NCI-H2171 treated with DMSO at 0.1 percent for 48 hours (cell line): ENCODE results near the gene MBD5.

Experiments used
- DNase-seq: peaks from one replicate; lab custom pipeline; 2025; lab: John Stamatoyannopoulos, UW

The MBD5 gene

GRCh38 chr2:148221926-148222325 is 201.0 kb downstream of the MBD5 start:
- DNase-seq = no peak

- DNase-seq = no peak
Measured at GRCh38 chr2:148231858-148232257, 211.0 kb downstream of the MBD5 start.

DNA sequence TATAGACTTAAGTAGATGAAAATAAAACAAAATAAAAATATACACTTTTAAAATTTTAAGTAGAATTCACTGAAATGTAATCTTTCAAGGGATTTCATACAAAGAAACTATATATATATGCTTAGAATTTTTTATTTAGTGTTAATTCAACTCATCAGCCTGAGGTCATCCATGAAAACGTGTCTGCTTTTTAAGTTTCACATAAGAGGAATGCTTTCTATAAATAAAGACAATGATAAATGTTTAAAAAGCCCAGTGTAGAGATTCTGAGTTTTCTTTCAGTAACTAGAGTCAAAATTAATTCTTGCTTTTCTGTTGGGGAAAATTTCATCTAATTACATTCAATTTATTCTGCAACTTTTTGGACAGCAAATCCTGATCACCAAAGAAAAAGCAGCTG is 213.3 kb downstream of the MBD5 start:
- no peak for DNase-seq

GRCh38 chr2:148237911-148238310 is 217.0 kb downstream of the MBD5 start:
- DNase-seq = no peak

- no peak for DNase-seq
Measured at GRCh38 chr2:148238561-148238960, 217.7 kb downstream of the MBD5 start.

DNA sequence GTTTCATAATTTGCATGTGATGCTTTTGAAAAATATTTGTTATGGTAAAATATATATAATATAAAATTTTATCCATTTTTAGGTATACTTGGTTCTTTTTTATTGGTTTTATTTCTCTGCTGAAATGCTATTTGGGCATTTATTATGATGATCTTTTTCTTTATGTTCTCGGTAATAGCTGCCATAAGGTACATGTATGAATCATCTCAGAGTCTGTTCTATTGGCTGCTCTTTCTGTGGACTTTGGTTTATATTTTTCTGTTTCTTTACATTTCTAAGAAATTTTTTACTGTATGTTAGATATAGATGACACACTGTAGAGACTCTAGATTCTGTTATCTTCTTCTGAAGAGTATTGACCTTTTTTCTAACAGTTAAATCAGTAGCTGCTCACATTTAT is 219.9 kb downstream of the MBD5 start:
- DNase-seq = no peak

GRCh38 chr2:148244593-148245292 is 223.9 kb downstream of the MBD5 start:
- no peak for DNase-seq

DNA sequence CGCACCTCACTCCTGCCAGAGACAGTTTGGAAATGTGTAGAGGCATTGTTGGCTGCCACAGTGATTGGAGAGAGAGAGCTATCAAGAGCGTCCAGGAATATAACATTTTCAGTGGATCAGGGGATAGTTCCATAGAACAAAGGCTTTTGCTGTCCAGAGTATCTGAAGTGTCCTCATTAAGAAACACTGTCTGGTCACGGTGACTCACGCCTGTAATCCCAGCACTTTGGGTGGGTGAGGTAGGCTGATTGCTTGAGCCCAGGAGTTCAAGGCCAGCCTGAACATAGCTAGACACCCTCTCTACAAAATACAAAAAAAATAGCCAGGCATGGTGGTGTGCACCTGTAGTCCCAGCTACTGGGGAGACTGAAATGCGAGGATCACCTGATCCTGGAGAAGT is 231.1 kb downstream of the MBD5 start:
- DNase-seq = no peak

GRCh38 chr2:148252646-148253045 is 231.8 kb downstream of the MBD5 start:
- DNase-seq = no peak

GRCh38 chr2:148253685-148254084 is 232.8 kb downstream of the MBD5 start:
- DNase-seq = peak; percentile 29

GRCh38 chr2:148255929-148256328 is 235.0 kb downstream of the MBD5 start:
- no peak for DNase-seq

DNA sequence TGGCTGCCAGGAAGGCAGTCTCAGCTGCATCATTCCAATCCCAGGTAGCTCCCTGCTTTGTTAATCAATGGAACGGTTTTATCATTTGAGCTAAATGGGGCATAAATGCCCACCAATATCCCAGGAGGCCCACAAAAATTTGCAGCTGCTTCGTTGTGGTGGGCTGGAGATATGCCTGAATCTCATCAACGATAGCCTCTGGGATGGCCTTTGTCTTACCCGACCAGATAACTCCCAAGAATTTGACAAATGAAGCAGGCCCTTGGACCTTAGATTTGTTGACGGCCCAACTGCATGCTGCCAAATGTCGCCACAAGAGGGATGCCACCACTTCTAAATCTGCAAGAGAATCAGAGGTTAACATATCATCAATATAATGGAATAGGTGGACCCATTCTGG is 236.4 kb downstream of the MBD5 start:
- DNase-seq = no peak

DNA sequence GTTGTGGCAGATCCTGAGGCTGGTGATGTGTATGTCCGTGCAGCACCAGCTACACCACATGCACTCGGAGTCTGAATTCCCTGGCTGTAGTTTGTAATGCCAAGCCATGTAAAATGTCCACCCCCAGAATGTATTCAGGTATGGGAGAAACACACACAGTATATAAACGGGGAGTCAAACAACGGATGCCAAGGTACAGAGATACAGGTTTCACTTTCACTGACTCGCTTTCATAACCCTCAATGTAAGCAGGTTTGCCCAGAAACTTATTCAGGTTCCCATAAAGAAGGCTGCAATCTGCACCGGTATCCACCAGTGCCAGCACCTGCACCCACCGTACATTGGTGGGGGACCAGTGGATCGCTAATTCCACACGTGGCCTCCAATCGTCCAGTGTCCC is 237.2 kb downstream of the MBD5 start:
- no peak for DNase-seq

DNA sequence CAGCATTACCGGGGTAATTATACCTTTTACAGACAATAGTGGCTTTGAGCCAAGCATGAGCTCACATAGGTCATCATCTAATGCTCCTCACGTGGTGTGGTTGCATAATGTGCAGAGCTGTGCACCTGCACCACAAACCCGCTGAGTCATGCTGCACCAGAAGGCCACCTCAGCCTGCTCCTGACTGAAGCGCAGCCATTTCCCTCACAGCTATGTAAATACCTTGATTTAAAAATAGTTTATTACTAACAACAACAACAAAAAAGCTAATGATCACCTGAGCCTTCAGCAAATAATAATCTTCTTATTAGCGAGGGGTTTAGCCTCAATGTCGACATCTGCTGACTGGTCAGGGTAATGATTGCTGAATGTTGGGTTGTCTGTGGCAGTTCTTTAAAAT is 238.8 kb downstream of the MBD5 start:
- peak; percentile 37 for DNase-seq

- no peak for DNase-seq
Measured at GRCh38 chr2:148263890-148264289, 243.0 kb downstream of the MBD5 start.

DNA sequence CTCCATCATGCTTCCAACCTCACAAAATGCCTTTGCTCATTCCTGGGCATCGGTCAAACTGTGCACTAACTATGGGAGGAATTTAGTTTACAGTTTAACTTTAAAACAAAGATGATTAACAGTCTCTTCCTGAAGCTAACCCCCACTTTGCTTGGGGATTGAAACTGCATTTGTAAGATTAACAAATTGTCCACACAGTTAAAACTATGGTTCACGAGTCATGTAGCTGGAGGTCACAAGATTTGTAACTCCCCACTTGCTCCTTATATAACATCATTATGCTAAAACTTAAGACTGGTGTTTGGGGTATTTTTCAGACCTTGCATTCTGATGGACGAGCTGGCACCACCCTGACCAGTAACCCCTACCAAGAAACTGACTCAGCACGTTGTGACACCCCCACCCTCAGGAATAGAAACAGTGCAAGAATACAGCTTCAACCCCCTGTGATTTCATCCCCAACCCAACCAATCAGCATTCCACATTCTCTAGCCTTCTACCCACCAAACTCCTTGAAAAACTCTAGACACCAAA is 252.3 kb downstream of the MBD5 start:
- DNase-seq = no peak

- DNase-seq = no peak
Measured at GRCh38 chr2:148279216-148279615, 258.3 kb downstream of the MBD5 start.

DNA sequence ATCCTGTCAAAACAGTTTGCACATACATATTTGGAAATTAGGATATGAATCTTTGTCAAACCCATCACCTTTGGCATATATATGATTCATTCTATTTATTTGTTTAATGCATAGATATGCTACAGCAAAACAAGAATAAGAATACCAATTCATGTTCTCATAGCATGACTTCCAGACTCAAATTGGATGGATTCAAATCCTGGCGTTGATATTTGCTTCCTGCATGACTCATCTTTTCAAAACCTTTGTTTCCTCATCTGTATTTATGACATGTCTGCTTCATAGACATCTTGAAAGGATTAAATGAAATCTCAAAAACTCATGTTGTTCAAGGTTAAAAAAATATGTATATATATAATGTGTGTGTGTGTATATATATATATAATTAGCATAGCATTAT is 261.3 kb downstream of the MBD5 start:
- no peak for DNase-seq

GRCh38 chr2:148292431-148292830 is 271.5 kb downstream of the MBD5 start:
- DNase-seq = no peak

- no peak for DNase-seq
Measured at GRCh38 chr2:148298196-148298595, 277.3 kb downstream of the MBD5 start.

DNA sequence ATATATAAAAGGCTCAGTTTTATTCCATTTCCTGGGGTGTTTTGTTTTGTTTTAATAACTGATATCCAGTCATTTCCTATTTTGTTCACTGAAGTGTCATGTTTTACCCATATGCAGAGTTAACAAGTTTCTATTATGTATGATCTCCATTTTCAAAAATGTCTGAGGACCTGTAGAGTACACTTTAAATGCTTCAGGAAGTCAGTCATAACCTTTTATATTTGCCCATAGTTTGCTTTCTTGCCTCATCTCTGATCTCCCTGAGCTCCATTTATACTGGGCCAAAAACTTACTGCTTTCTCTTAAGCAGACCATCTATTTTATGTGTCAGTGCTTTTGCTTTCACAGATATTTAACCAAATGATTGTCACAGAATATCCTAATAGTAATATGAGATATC is 278.7 kb downstream of the MBD5 start:
- DNase-seq = no peak

DNA sequence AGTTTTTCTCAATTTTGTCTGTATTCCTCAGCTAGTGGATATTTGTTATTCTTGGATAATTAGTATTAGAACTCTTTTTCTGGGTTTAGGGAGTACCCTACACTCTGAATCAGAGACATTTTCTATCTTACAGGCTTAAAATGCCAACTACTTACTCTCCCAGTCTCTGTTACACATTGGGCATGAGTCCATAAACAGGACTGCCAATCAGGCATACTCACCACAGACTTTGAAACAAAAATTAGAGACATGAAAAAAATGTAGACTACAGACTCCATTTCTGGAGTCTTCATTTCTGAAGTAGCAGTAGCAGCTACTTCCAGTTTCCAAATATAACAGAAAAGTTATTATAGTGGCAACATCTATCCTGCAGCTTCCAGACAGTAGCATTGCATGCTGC is 279.7 kb downstream of the MBD5 start:
- no peak for DNase-seq

- DNase-seq = no peak
Measured at GRCh38 chr2:148301362-148301761, 280.5 kb downstream of the MBD5 start.

DNA sequence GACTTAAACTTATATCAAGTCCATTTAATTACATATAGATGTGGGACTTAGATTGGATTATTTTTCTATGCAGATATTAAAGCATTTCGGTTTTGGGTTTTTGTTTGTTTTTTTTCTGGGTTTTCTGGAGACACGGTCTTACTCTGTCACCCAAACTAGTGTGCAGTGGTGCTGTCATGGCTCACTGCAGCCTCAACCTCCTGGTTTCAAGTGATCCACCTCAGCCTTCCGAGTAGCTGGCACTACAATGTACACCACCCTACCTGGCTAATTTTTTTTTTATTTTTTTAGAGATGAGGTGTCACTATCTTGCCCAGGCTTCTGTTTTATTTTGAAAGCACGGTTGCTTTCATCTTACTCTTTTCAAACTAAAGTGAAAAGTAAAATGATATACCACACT is 281.6 kb downstream of the MBD5 start:
- no peak for DNase-seq
